ENCODE results near the gene TAF3. TPM values are rescaled to one million over a fixed set of nuclear protein-coding genes. Genes with fewer than 3 reads are reported as not detected.

The TAF3 gene
- total RNA-seq, 1 donor from 2014 or later = 12.6 TPM

- ChIA-PET CTCF (no interaction called here), POLR2A (no interaction called here)
- H3K36me3 Mint-ChIP-seq (ENCODE audit: low read depth) = no peaks in the 10 kb centered on the region
- H3K4me3 Mint-ChIP-seq = peak overlapping the region; percentile 26
- TF ChIP-seq CTCF (IDR thresholded peaks at IDR 0.05) = no peak
- intact Hi-C loops (cut with micrococcal nuclease) = loop anchor here (10.0 kb wide), 1 partner anchor 517 kb away; no protein-coding TSS in a partner anchor
- no peak for DNase-seq
- H3K9me3 Mint-ChIP-seq = peaks cover 10% of the 10 kb centered on the region
- H3K27me3 Mint-ChIP-seq = peaks cover 91% of the 10 kb centered on the region
- ATAC-seq (ENCODE audit: low read depth) = no peak
- peaks cover 43% of the 10 kb centered on the region for H3K4me1 Mint-ChIP-seq
- no peak overlapping the region for H3K27ac Mint-ChIP-seq
These were observed 223.9 kb downstream of the TAF3 start for GRCh38 chr10:8041992-8042720.

GRCh38 chr10:8042721-8043568, 224.6 kb downstream of the TAF3 start:
- ChIA-PET POLR2A (interaction anchor here (0.7 kb wide), 1 partner anchor 20 kb away, joined by 3 read pairs; no protein-coding TSS in a partner anchor), CTCF (no interaction called here)
- intact Hi-C loops (cut with micrococcal nuclease) = loop anchor here (10.0 kb wide), 1 partner anchor 518 kb away; no protein-coding TSS in a partner anchor
- Mint-ChIP-seq H3K9me3 (peaks cover 10% of the 10 kb centered on the region), H3K4me3 (no peak overlapping the region), H3K36me3 (ENCODE audit: low read depth) (no peaks in the 10 kb centered on the region), H3K27ac (no peak overlapping the region), H3K4me1 (peaks cover 41% of the 10 kb centered on the region), H3K27me3 (peaks cover 93% of the 10 kb centered on the region)
- no peak for ATAC-seq (ENCODE audit: low read depth)
- no peak for TF ChIP-seq CTCF (IDR thresholded peaks at IDR 0.05)
- no peak for DNase-seq

GRCh38 chr10:8043569-8044306, 225.4 kb downstream of the TAF3 start:
- peak; percentile 34 for ATAC-seq (ENCODE audit: low read depth)
- DNase-seq = no peak

GRCh38 chr10:8044331-8044907, 226.1 kb downstream of the TAF3 start:
- H3K27me3 Mint-ChIP-seq = peaks cover 86% of the 10 kb centered on the region
- intact Hi-C loops (cut with micrococcal nuclease) = loop anchor here (10.0 kb wide), 1 partner anchor 520 kb away; no protein-coding TSS in a partner anchor
- DNase-seq (no peak), ATAC-seq (ENCODE audit: low read depth) (no peak)
- POLR2A ChIA-PET = no interaction called here
- no peak for TF ChIP-seq CTCF (IDR thresholded peaks at IDR 0.05)
- peaks cover 48% of the 10 kb centered on the region for H3K4me1 Mint-ChIP-seq
- CTCF ChIA-PET = no interaction called here
- no peak overlapping the region for H3K27ac Mint-ChIP-seq
- H3K4me3 Mint-ChIP-seq = peak overlapping the region; percentile 11
- no peaks in the 10 kb centered on the region for H3K36me3 Mint-ChIP-seq (ENCODE audit: low read depth)
- H3K9me3 Mint-ChIP-seq = peaks cover 2% of the 10 kb centered on the region

More at GRCh38 chr10:8043569-8044306, 225.4 kb downstream of the TAF3 start:
- H3K36me3 Mint-ChIP-seq (ENCODE audit: low read depth) = no peaks in the 10 kb centered on the region
- H3K27ac Mint-ChIP-seq = no peak overlapping the region
- peaks cover 3% of the 10 kb centered on the region for H3K9me3 Mint-ChIP-seq
- ChIA-PET CTCF (no interaction called here), POLR2A (interaction anchor here (0.7 kb wide), 1 partner anchor 21 kb away, joined by 3 read pairs; no protein-coding TSS in a partner anchor)
- TF ChIP-seq CTCF (IDR thresholded peaks at IDR 0.05) = no peak
- peaks cover 90% of the 10 kb centered on the region for H3K27me3 Mint-ChIP-seq
- H3K4me3 Mint-ChIP-seq = peak overlapping the region; percentile 11
- H3K4me1 Mint-ChIP-seq = peaks cover 44% of the 10 kb centered on the region
- intact Hi-C loops (cut with micrococcal nuclease) = loop anchor here (10.0 kb wide), 1 partner anchor 519 kb away; no protein-coding TSS in a partner anchor

Measured in activated B cell treated with CpG ODN at 0.5 μM for 24 hours (primary cell).